ENCODE measurements around the gene TACR1.
"Not testable (repeated sequence)": the region's sequence is repeated elsewhere in the genome, so short reads cannot be mapped to it uniquely, and the experiment has no call there.

TACR1 gene

GRCh38 chr2:75194184-75194868, 5.0 kb downstream of the TACR1 start:
- no peak for DNase-seq (ENCODE audit: low spot score)

GRCh38 chr2:75192496-75192895, 6.8 kb downstream of the TACR1 start:
- DNase-seq (ENCODE audit: low spot score) = no peak

- DNase-seq (ENCODE audit: low spot score) = no peak
These were observed 8.9 kb downstream of the TACR1 start for GRCh38 chr2:75190271-75190990.

- no peak for DNase-seq (ENCODE audit: low spot score)
These were observed 12.5 kb downstream of the TACR1 start for GRCh38 chr2:75186821-75187220.

GRCh38 chr2:75182606-75183005, 16.7 kb downstream of the TACR1 start:
- DNase-seq (ENCODE audit: low spot score) = no peak

- DNase-seq (ENCODE audit: low spot score) = no peak
These were observed 18.8 kb downstream of the TACR1 start for GRCh38 chr2:75180476-75180875.

- no peak for DNase-seq (ENCODE audit: low spot score)
These were observed 21.9 kb downstream of the TACR1 start for GRCh38 chr2:75177427-75177826.

- DNase-seq (ENCODE audit: low spot score) = no peak
These were observed 23.9 kb downstream of the TACR1 start for GRCh38 chr2:75175456-75175855.

GRCh38 chr2:75174981-75175380, 24.3 kb downstream of the TACR1 start:
- no peak for DNase-seq (ENCODE audit: low spot score)

GRCh38 chr2:75174519-75174918, 24.8 kb downstream of the TACR1 start:
- no peak for DNase-seq (ENCODE audit: low spot score)

GRCh38 chr2:75173740-75174139, 25.6 kb downstream of the TACR1 start:
- no peak for DNase-seq (ENCODE audit: low spot score)

GRCh38 chr2:75171423-75171822, 27.9 kb downstream of the TACR1 start:
- not testable (repeated sequence) for DNase-seq (ENCODE audit: low spot score)

- no peak for DNase-seq (ENCODE audit: low spot score)
These were observed 28.4 kb downstream of the TACR1 start for GRCh38 chr2:75170889-75171288.

- no peak for DNase-seq (ENCODE audit: low spot score)
These were observed 31.1 kb downstream of the TACR1 start for GRCh38 chr2:75168186-75168585.

- no peak for DNase-seq (ENCODE audit: low spot score)
These were observed 32.8 kb downstream of the TACR1 start for GRCh38 chr2:75166491-75166890.

- no peak for DNase-seq (ENCODE audit: low spot score)
These were observed 36.4 kb downstream of the TACR1 start for GRCh38 chr2:75162897-75163296.

GRCh38 chr2:75162259-75162658, 37.1 kb downstream of the TACR1 start:
- no peak for DNase-seq (ENCODE audit: low spot score)

- DNase-seq (ENCODE audit: low spot score) = no peak
These were observed 41.9 kb downstream of the TACR1 start for GRCh38 chr2:75157435-75157834.

GRCh38 chr2:75155115-75155514, 44.2 kb downstream of the TACR1 start:
- DNase-seq (ENCODE audit: low spot score) = no peak

- no peak for DNase-seq (ENCODE audit: low spot score)
These were observed 46.1 kb downstream of the TACR1 start for GRCh38 chr2:75153221-75153620.

GRCh38 chr2:75152243-75152642, 47.1 kb downstream of the TACR1 start:
- DNase-seq (ENCODE audit: low spot score) = not testable (repeated sequence)

- not testable (repeated sequence) for DNase-seq (ENCODE audit: low spot score)
These were observed 51.4 kb downstream of the TACR1 start for GRCh38 chr2:75147884-75148283.

GRCh38 chr2:75146606-75147332, 52.6 kb downstream of the TACR1 start:
- no peak for DNase-seq (ENCODE audit: low spot score)

Measured in CD4-positive, alpha-beta T cell treated with Interleukin-15 for 4 hours (primary cell).